H1 (cell line): ENCODE data around the gene ADCK2. TPM values are rescaled to one million over a fixed set of nuclear protein-coding genes. Genes with fewer than 3 reads are reported as not detected.

Experiments used
- CHD1 ChIP-seq: IDR thresholded peaks from 2 replicates; pipeline ENCODE4 v1.6.1; 2012; ENCODE audit warnings: low read depth, low read length, improper control_type of control experiment
- EGR1 ChIP-seq: IDR thresholded peaks from 2 replicates; pipeline ENCODE4 v1.6.1; 2011; ENCODE audit warnings: low read depth, low read length, borderline replicate concordance
- EP300 ChIP-seq, 2 experiments: IDR thresholded peaks; 1 replicate in 1 of 2; 2 replicates in 1 of 2; pipeline ENCODE4 v1.6.1; 2011 to 2012; ENCODE audit warnings: low read depth in 2 of 2, low read length in 2 of 2, mild to moderate bottlenecking in 2 of 2, borderline replicate concordance in 1 of 2, inconsistent platforms in 1 of 2, moderate library complexity in 1 of 2
- NANOG ChIP-seq: IDR thresholded peaks from 2 replicates; pipeline ENCODE4 v1.6.1; 2011; ENCODE audit warnings: low read length, low read depth, mild to moderate bottlenecking, inconsistent platforms; ENCODE audit not compliant: insufficient read depth, poor library complexity, severe bottlenecking
- NRF1 ChIP-seq: IDR thresholded peaks from 2 replicates; pipeline ENCODE4 v1.6.1; 2011; ENCODE audit warnings: mild to moderate bottlenecking, low read depth, low read length, improper control_type of control experiment
- SRF ChIP-seq: IDR thresholded peaks from 2 replicates; pipeline ENCODE4 v1.6.1; 2011; ENCODE audit warnings: mild to moderate bottlenecking, low read depth, low read length, moderate library complexity
- TAF7 ChIP-seq: optimal IDR thresholded peaks from 2 replicates; pipeline ENCODE3; 2011; ENCODE audit warnings: low read depth, mild to moderate bottlenecking, inconsistent platforms, low read length, moderate library complexity, borderline replicate concordance
- polyA plus RNA-seq, 7 experiments: library from polyadenylated mRNA; depleted of rRNA in 3 of 7; stranded (reverse) in 5 of 7; unstranded in 2 of 7; fragments of >200 nt in 5 of 7; fragments of 200-250 nt in 2 of 7; gene quantifications; 1 replicate in 5 of 7; 2 replicates in 1 of 7; 4 replicates in 1 of 7; pipeline versions ENCODE4 v1.2.1 to v1.2.3, GENCODE V29; 2011 to 2013; ENCODE audit warnings: missing spikeins in 2 of 7, mixed read lengths in 2 of 7
- total RNA-seq: library from RNA; stranded (reverse); fragmentation: NEBNext Ultra II Directional; extraction: Animal tissue kit (Norgen Biotek cat#: 25700); gene quantifications from 2 replicates; pipeline ENCODE4 v1.2.1, GENCODE V29; 2021

ADCK2 gene
- total and polyA plus RNA-seq, 2 of the 8 experiments (the other 6 are each of a cell fraction or from before 2014, with no cell fraction given) = 6.9 to 11.7 TPM

DNA sequence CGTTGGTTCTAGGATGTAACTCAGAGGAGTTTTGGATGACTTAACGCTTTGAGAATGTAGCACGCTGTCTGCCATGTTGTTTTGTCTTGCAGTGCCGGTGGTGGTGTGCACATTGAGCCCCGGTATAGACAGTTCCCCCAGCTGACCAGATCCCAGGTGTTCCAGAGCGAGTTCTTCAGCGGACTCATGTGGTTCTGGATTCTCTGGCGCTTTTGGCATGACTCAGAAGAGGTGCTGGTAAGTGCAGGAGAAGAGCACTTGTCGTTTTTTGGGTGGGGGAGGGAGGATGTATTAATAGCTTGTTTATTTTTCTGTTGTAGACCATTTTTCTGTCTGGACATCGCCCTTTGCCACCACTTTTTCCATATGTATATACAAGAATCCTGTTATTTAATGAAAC lies 30.0 kb downstream of the ADCK2 start (continued):
- no peak for TF ChIP-seq TAF7
- TF ChIP-seq SRF = no peak
- TF ChIP-seq NANOG = no peak
- no peak for TF ChIP-seq NRF1
- no peak for TF ChIP-seq EP300 (IDR thresholded peaks at IDR 0.05; ENCODE audit: borderline replicate concordance in 1 of 2, low read depth in 2 of 2, low read length in 2 of 2)
- no peak for TF ChIP-seq EGR1
- TF ChIP-seq CHD1 = no peak
